ENCODE results near the gene MYD88. TPM values are rescaled to one million over a fixed set of nuclear protein-coding genes. Genes with fewer than 3 reads are reported as not detected.

Gene MYD88
- total RNA-seq, 3 donors from 2014 or later, result 39.5 to 81.7 (median 72.4) TPM

GRCh38 chr3:38140326-38141172, 2.1 kb downstream of the MYD88 start:
- intact Hi-C loops (cut with DNase I, micrococcal nuclease), result no loop called here
- Histone ChIP-seq H3K4me1 (ENCODE audit: low read depth) (peaks cover 12% of the 10 kb centered on the region), H3K4me3 (no peak overlapping the region), H3K9me3 (no peaks in the 10 kb centered on the region), H3K36me3 (ENCODE audit: low read depth) (no peaks in the 10 kb centered on the region)
- no peak for TF ChIP-seq CTCF (IDR thresholded peaks at IDR 0.05)
- ATAC-seq (no peak), DNase-seq (peak in 2 of 3 donors; percentile 4 to 40)

GRCh38 chr3:38141173-38141951, 2.9 kb downstream of the MYD88 start:
- intact Hi-C loops (cut with DNase I, micrococcal nuclease), result no loop called here
- Histone ChIP-seq H3K4me3 (no peak overlapping the region), H3K4me1 (ENCODE audit: low read depth) (peaks cover 9% of the 10 kb centered on the region), H3K36me3 (ENCODE audit: low read depth) (no peaks in the 10 kb centered on the region), H3K9me3 (no peaks in the 10 kb centered on the region)
- TF ChIP-seq CTCF (IDR thresholded peaks at IDR 0.05), result no peak
- DNase-seq (peak in 2 of 3 donors; percentile 1 to 48), ATAC-seq (no peak)

GRCh38 chr3:38141952-38142273, 3.5 kb downstream of the MYD88 start:
- H3K4me1 ChIP-seq (ENCODE audit: low read depth), result peaks cover 9% of the 10 kb centered on the region
- H3K4me3 ChIP-seq, result no peak overlapping the region
- H3K9me3 ChIP-seq, result peaks cover 3% of the 10 kb centered on the region
- peak in 1 of 3 donors; percentile 1 for DNase-seq
- no peak for TF ChIP-seq CTCF (IDR thresholded peaks at IDR 0.05)
- no peaks in the 10 kb centered on the region for H3K36me3 ChIP-seq (ENCODE audit: low read depth)
- ATAC-seq, result no peak
- intact Hi-C loops (cut with DNase I, micrococcal nuclease), result no loop called here

- Histone ChIP-seq H3K36me3 (ENCODE audit: low read depth) (no peaks in the 10 kb centered on the region), H3K4me3 (no peak overlapping the region), H3K9me3 (peaks cover 9% of the 10 kb centered on the region), H3K4me1 (ENCODE audit: low read depth) (peaks cover 9% of the 10 kb centered on the region)
- ATAC-seq, result no peak
- TF ChIP-seq CTCF (IDR thresholded peaks at IDR 0.05), result no peak
- intact Hi-C loops (cut with DNase I, micrococcal nuclease), result no loop called here
- peak in 1 of 3 donors; percentile 0 for DNase-seq
These were observed 4.5 kb downstream of the MYD88 start for GRCh38 chr3:38142959-38143358.

GRCh38 chr3:38143511-38143910, 5.0 kb downstream of the MYD88 start:
- H3K4me1 ChIP-seq (ENCODE audit: low read depth), result peaks cover 9% of the 10 kb centered on the region
- peaks cover 9% of the 10 kb centered on the region for H3K9me3 ChIP-seq
- intact Hi-C loops (cut with DNase I, micrococcal nuclease), result no loop called here
- no peak overlapping the region for H3K4me3 ChIP-seq
- DNase-seq (peak in 2 of 3 donors; percentile 1 to 21), ATAC-seq (no peak)
- no peak for TF ChIP-seq CTCF (IDR thresholded peaks at IDR 0.05)
- no peaks in the 10 kb centered on the region for H3K36me3 ChIP-seq (ENCODE audit: low read depth)
